T-helper 17 cell (primary cell): Measurements from ENCODE around the gene FKBP9. TPM values are rescaled to one million over a fixed set of nuclear protein-coding genes. Genes with fewer than 3 reads are reported as not detected.
"Not testable (repeated sequence)": the region's sequence is repeated elsewhere in the genome, so short reads cannot be mapped to it uniquely, and the experiment has no call there.

Experiments
- ATAC-seq: fragments of 150-1000 bp; cut with Tn5 transposase; 2 replicates; pipeline ENCODE4 v1.10.0; 2021; ENCODE audit warnings: mild to moderate bottlenecking, moderate library complexity
- DNase-seq, 3 donors: peaks; one replicate each; pipeline versions ENCODE4 v3.0.0 to v3.0.0-alpha.2; 2020 to 2021
- H3K9me3 ChIP-seq: one replicate; pipeline ENCODE4 v1.7.0; 2013; ENCODE audit warnings: low read length, mild to moderate bottlenecking; ENCODE audit not compliant: control insufficient read depth, poor library complexity, severe bottlenecking
- H3K27ac Mint-ChIP-seq: one replicate; pipeline ENCODE4 v1.8.0; 2022; ENCODE audit warnings: mild to moderate bottlenecking, moderate library complexity, mixed read lengths
- H3K27me3 Mint-ChIP-seq: one replicate; pipeline ENCODE4 v1.8.0; 2022; ENCODE audit warnings: mixed read lengths
- H3K36me3 Mint-ChIP-seq: one replicate; pipeline ENCODE4 v1.8.0; 2022; ENCODE audit warnings: low read depth, mixed read lengths
- H3K4me1 Mint-ChIP-seq: one replicate; pipeline ENCODE4 v1.8.0; 2022; ENCODE audit warnings: mild to moderate bottlenecking, mixed read lengths
- H3K4me3 Mint-ChIP-seq: one replicate; pipeline ENCODE4 v1.8.0; 2022; ENCODE audit warnings: mild to moderate bottlenecking, moderate library complexity, mixed read lengths
- total RNA-seq, 4 donors: library from RNA in 2 of 4; stranded (reverse) in 2 of 4; gene quantifications; one replicate each; pipeline ENCODE4 v1.2.3 and lab custom pipeline; 2022 to 2026

FKBP9 gene
- total RNA-seq, 2 donors from 2014 or later, result 0.42 TPM; not detected in 1

DNA sequence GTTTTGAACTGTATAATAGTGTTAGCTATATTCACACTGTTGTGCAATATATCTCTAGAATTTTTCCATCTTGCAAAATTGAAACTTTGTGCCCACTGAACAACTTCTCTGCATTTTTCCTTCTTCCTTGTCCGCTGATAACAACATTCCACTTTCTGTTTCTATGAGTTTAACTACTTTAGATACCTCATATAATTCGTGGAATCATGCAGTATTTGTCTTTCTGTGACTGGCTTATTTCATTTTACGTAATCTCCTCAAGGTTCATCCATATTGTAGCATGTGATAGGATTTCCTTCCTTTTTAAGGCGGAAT is 10.0 kb downstream of the FKBP9 start:
- H3K9me3 ChIP-seq, H3K4me1 Mint-ChIP-seq, H3K4me3 Mint-ChIP-seq, H3K27ac Mint-ChIP-seq, DNase-seq, ATAC-seq, H3K36me3 Mint-ChIP-seq, H3K27me3 Mint-ChIP-seq: not testable (repeated sequence)

- not testable (repeated sequence) for H3K4me3 Mint-ChIP-seq, H3K36me3 Mint-ChIP-seq, ATAC-seq, DNase-seq, H3K9me3 ChIP-seq, H3K27me3 Mint-ChIP-seq, H3K4me1 Mint-ChIP-seq, H3K27ac Mint-ChIP-seq
Observed at GRCh38 chr7:32971967-32972366, 14.7 kb downstream of the FKBP9 start.

- not testable (repeated sequence) for ATAC-seq, DNase-seq, H3K9me3 ChIP-seq, H3K36me3 Mint-ChIP-seq, H3K27ac Mint-ChIP-seq, H3K4me1 Mint-ChIP-seq, H3K4me3 Mint-ChIP-seq
- H3K27me3 Mint-ChIP-seq, result peaks cover 10% of the 10 kb centered on the region
Observed at GRCh38 chr7:32977159-32977558, 19.9 kb downstream of the FKBP9 start.

- H3K27ac Mint-ChIP-seq, H3K4me1 Mint-ChIP-seq, ATAC-seq, H3K27me3 Mint-ChIP-seq, DNase-seq, H3K4me3 Mint-ChIP-seq, H3K36me3 Mint-ChIP-seq, H3K9me3 ChIP-seq: not testable (repeated sequence)
Observed at GRCh38 chr7:32979246-32979645, 22.0 kb downstream of the FKBP9 start.

GRCh38 chr7:32979902-32980301 is 22.7 kb downstream of the FKBP9 start:
- DNase-seq, H3K4me3 Mint-ChIP-seq, H3K4me1 Mint-ChIP-seq, H3K9me3 ChIP-seq, H3K27ac Mint-ChIP-seq, H3K27me3 Mint-ChIP-seq, H3K36me3 Mint-ChIP-seq, ATAC-seq: not testable (repeated sequence)

DNA sequence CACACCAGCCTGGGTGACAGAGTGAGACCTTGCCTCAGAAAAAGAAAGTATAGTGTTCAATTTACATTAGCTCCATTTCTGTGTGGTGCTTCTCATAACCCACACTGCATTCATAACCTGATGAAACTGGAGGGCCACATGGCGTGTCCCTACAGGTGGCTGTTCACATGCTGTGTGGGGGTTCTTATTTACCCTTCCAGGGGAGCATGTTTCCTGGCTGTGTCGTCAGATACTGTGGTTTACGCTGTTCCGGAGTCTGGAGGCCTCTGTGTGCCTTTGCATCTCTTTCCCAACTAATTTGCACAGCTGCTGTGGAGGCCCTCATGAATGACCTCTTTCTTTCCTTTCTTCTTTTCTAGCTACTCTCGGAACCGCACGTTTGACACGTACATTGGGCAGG is 30.9 kb downstream of the FKBP9 start:
- H3K9me3 ChIP-seq, DNase-seq, H3K36me3 Mint-ChIP-seq, ATAC-seq, H3K4me1 Mint-ChIP-seq, H3K27ac Mint-ChIP-seq, H3K4me3 Mint-ChIP-seq: not testable (repeated sequence)
- H3K27me3 Mint-ChIP-seq, result peaks cover 13% of the 10 kb centered on the region

GRCh38 chr7:32991068-32991585 is 33.9 kb downstream of the FKBP9 start:
- H3K4me3 Mint-ChIP-seq, H3K4me1 Mint-ChIP-seq, DNase-seq, H3K36me3 Mint-ChIP-seq, H3K27ac Mint-ChIP-seq, H3K9me3 ChIP-seq, ATAC-seq: not testable (repeated sequence)
- H3K27me3 Mint-ChIP-seq, result peaks cover 13% of the 10 kb centered on the region

DNA sequence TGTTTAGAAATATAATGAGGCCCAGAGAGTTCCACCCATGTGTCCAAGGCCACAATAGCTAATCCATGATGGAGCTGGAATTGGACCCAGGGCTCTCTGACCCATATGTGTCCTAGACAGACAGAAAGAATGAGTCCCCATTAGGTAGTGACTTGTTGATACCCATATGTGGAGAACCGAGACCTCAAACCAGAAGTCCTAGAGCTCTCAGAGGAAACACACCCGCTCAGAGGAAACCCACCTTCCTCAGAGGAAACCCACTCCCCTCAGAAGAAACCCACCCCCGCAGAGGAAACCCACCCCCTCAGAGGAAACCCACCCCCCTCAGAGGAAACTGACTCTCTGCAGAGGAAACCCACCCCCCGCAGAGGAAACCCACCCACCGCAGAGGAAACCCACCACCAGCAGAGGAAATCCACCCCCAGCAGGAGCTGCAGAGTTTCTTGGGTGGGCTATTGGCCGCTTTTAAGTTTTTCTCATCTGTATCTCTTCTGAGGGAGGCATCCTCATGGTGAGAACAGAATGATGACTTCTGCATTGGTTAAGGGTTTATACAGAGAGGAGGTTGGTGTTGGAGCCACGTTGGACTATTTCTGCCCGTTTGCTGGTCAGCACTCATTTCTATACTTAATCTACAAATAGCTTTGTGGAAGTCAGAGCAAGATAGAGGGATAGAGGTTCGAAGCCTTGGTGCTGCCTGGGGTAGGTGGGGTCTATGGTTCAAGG is 34.9 kb downstream of the FKBP9 start:
- not testable (repeated sequence) for H3K27ac Mint-ChIP-seq, H3K36me3 Mint-ChIP-seq, DNase-seq, ATAC-seq, H3K4me3 Mint-ChIP-seq, H3K9me3 ChIP-seq, H3K4me1 Mint-ChIP-seq
- H3K27me3 Mint-ChIP-seq, result peaks cover 13% of the 10 kb centered on the region

DNA sequence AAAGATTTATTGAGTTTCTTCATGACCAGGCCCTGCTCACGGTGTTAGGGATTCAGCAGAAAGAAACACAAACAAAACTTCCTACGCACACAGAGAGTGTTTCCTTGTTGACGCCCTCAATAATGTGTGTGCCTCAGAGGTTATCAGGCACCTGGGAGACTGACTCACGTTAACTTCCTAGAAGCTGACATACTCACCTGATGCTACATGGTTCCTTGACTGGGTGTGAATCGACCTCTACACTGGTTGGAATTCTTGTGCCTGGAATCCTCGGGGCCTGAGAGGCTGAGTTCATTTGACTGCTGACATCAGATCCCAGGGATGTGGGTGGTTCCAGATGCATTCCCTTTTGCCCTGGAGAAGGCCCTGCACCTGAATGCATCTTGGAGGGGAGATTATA is 35.5 kb downstream of the FKBP9 start:
- H3K4me3 Mint-ChIP-seq, H3K9me3 ChIP-seq, H3K27ac Mint-ChIP-seq, H3K4me1 Mint-ChIP-seq, H3K36me3 Mint-ChIP-seq, DNase-seq: not testable (repeated sequence)
- H3K27me3 Mint-ChIP-seq, result peaks cover 13% of the 10 kb centered on the region
- peak; percentile 41 for ATAC-seq

DNA sequence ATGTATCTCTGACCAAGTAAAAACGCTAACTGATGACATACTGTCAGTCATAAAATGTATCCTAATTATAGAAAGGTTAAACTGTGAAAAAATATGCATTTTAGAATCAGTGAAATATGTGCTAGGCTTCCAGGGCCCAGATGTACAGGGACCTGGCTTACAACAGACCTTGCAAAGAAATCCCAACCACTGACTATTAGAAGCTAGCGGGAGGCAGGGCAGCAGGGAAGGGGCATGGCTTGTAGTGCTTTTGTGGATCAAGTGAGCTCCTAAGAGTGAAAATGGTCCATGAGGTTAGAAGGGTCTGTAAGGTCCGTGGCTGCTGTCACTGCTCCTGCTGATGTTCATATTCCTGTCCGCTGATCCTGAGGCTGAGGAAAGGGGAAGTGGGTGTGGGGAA is 40.7 kb downstream of the FKBP9 start:
- H3K9me3 ChIP-seq, H3K36me3 Mint-ChIP-seq, DNase-seq, ATAC-seq, H3K27ac Mint-ChIP-seq, H3K4me1 Mint-ChIP-seq: not testable (repeated sequence)
- Mint-ChIP-seq H3K27me3 (peaks cover 12% of the 10 kb centered on the region), H3K4me3 (peak overlapping the region; percentile 64)

- not testable (repeated sequence) for H3K27ac Mint-ChIP-seq, H3K9me3 ChIP-seq, H3K36me3 Mint-ChIP-seq, H3K4me1 Mint-ChIP-seq, DNase-seq
- Mint-ChIP-seq H3K27me3 (peaks cover 12% of the 10 kb centered on the region), H3K4me3 (peak overlapping the region; percentile 64)
- ATAC-seq, result peak; percentile 37
Observed at GRCh38 chr7:32998361-32999171, 41.3 kb downstream of the FKBP9 start.

GRCh38 chr7:32999380-32999779 is 42.1 kb downstream of the FKBP9 start:
- H3K27me3 Mint-ChIP-seq, result peaks cover 12% of the 10 kb centered on the region
- not testable (repeated sequence) for H3K4me3 Mint-ChIP-seq, DNase-seq

DNA sequence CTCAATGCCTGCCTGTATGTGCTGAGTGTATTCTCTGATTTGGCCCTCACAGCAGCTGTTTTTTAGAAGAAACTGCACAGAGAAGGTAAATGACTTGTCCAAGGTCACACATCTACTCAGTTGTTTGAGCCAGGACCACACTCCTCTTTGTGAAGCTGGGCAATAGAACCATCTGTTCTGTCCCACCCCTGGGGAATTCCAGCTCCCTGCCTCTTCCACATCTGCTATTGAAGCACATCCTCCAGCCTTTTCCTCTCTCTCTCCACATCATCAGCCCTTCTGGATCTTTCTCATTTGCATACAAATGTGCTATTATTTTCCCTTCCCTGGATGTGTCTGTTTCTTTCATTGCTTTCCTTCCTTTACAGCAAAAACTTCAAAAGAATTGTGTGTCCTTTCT is 45.9 kb downstream of the FKBP9 start:
- not testable (repeated sequence) for H3K4me3 Mint-ChIP-seq, H3K27ac Mint-ChIP-seq, H3K9me3 ChIP-seq, ATAC-seq, H3K36me3 Mint-ChIP-seq, H3K4me1 Mint-ChIP-seq, DNase-seq
- peaks cover 12% of the 10 kb centered on the region for H3K27me3 Mint-ChIP-seq

More at GRCh38 chr7:32999380-32999779, 42.1 kb downstream of the FKBP9 start:
- not testable (repeated sequence) for H3K9me3 ChIP-seq, H3K4me1 Mint-ChIP-seq, H3K36me3 Mint-ChIP-seq, ATAC-seq, H3K27ac Mint-ChIP-seq
